ENCODE measurements around the gene PEX3. TPM values are rescaled to one million over a fixed set of nuclear protein-coding genes. Genes with fewer than 3 reads are reported as not detected.
"Not testable (repeated sequence)": the region's sequence is repeated elsewhere in the genome, so short reads cannot be mapped to it uniquely, and the experiment has no call there.

The PEX3 gene
- total RNA-seq, 8 experiments from 2014 or later, result 11.0 to 33.5 (median 20.7) TPM

DNA sequence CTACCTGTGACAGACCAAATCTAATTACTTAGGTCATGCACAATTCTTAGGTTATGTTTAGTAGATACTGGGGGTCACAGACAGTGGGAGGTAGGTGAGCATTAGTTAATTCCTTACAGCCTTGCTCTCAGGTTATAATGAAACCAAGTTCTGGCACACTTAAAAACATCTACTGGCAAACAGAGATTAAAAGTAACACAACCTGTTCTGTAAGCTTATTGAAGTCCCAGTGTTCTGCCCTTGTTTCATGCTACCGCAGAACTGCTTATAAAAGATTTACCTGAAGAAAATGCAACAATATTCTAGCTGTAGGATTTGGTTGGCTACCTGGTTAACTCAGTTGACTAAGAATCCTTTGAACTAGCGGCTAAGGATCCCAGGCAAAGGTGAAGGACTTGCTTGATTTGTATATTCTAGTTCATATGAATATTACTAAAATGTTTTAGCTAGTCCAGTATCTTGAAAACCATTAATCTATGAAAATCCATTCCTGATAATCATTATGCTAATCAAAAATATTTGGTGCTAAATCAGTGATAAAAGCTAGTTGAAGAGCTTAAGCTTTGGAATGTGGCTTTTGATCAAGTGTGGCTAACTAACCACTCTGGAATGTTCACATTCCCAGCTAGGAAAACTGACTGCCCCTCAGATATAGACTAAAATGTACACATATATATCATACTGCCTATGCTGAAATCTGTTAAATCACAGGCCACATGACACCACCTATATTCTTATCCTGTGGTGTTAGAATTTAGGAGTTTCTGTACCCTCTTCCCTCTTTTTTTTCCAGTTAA lies 7.2 kb downstream of the PEX3 start:
- Histone ChIP-seq H3K4me3 (no peak overlapping the region), H3K27ac (no peak overlapping the region), H3K4me1 (replicated peaks in 1 of 2) (no peaks in the 10 kb centered on the region)
- 0 to 100% (median 69%) methylated on average over 1 to 2 of the region's 2 CpGs for WGBS, 10 experiments
- no peak for ATAC-seq (replicated peaks in 6 of 8)
- in situ Hi-C loops (cut with MboI; ENCODE audit: low pct_unique_long_range_greater_than_20kb in 2 of 9, low sequenced_read_pairs in 9 of 9, unreplicated experiment in 9 of 9), result no loop called here

DNA sequence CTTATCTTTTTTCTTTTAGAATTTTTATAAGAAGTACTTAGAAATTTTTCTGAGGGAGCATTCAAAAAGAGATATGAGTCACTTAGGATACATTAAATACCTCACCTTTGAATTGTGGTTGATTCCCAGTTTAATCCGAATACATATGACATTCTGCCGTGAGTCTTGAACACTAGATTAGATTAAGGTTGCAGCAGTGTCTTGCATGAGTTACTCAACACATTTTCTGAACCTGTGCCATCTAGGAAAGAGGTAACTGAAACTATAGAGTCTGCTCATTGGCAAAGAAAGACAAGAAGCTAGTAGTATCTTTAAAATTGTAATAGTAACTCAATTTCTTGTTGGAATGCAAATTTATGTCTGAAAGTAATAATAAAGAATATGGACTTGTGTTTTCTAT lies 14.9 kb downstream of the PEX3 start:
- ATAC-seq (replicated peaks in 6 of 8), result no peak
- Histone ChIP-seq H3K4me1 (replicated peaks in 1 of 2) (no peaks in the 10 kb centered on the region), H3K4me3 (no peak overlapping the region), H3K27ac (no peak overlapping the region)
- in situ Hi-C loops (cut with MboI; ENCODE audit: low pct_unique_long_range_greater_than_20kb in 2 of 9, low sequenced_read_pairs in 9 of 9, unreplicated experiment in 9 of 9), result no loop called here
- WGBS, 10 experiments, result 83 to 100% (median 100%) methylated on average over 1 to 2 of the region's 2 CpGs

DNA sequence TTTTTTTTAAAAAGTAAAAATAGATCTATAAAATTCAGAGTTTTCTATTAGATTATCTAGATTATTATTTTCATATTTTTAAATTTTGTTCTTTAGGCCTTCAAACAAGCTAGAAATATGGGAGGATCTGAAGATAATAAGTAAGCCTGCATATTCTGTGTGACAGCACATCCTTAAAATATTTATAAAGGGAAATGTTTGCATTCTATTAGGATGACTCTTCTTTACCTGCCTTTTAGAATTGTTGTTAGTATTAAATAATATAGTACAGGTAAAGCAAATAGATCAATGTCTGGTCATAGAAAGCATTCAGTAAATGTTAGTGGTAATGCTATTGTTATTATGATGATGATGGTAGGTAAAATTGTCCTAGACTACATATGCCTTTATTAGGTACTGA lies 17.4 kb downstream of the PEX3 start:
- ATAC-seq (replicated peaks in 6 of 8), result no peak
- in situ Hi-C loops (cut with MboI; ENCODE audit: low pct_unique_long_range_greater_than_20kb in 2 of 9, low sequenced_read_pairs in 9 of 9, unreplicated experiment in 9 of 9), result no loop called here

DNA sequence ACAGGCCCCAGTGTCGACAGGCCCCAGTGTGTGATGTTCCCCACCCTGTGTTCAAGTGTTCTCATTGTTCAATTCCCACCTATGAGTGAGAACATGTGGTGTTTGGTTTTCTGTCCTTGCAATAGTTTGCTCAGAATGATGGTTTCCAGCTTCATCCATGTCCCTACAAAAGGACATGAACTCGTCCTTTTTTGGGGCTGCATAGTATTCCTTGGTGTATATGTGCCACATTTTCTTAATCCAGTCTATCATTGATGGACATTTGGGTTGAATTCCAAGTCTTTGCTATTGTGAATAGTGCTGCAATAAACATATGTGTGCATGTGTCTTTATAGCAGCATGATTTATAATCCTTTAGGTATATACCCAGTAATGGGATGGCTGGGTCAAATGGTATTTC lies 18.2 kb downstream of the PEX3 start:
- H3K27ac ChIP-seq; ATAC-seq (replicated peaks in 6 of 8); H3K4me3 ChIP-seq; in situ Hi-C loops (cut with MboI; ENCODE audit: low pct_unique_long_range_greater_than_20kb in 2 of 9, low sequenced_read_pairs in 9 of 9, unreplicated experiment in 9 of 9); H3K4me1 ChIP-seq (replicated peaks in 1 of 2): not testable (repeated sequence)
- 100% methylated on average over 1 of the region's 2 CpGs; no CpG with 5 or more reads in 9 of the 10 experiments for WGBS, 10 experiments

More for the DNA sequence above, 17.4 kb downstream of the PEX3 start:
- no peak overlapping the region for H3K4me3 ChIP-seq
- no peak overlapping the region for H3K27ac ChIP-seq
- H3K4me1 ChIP-seq (replicated peaks in 1 of 2), result no peaks in the 10 kb centered on the region

DNA sequence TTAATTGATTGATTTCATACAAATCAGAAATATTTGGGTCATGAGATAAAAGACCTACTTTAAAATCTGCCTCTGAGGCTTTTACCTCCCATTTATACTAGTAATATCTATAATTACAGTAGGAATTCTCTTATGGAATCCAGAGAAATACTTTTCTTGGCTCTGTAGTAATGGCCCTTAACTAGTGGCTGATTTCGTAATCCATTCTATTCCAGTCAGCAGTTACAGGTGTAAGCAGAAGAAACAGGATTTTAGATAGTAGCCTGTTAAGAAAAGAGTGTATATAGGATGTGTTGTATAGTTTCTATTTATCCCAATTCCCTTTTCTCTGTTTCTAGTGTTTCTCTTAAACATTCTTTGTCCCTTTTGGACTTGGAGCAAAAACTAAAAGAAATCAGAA lies 21.2 kb downstream of the PEX3 start:
- 83 to 100% (median 95%) methylated on average over 1 of the region's 1 CpG for WGBS, 10 experiments
- H3K27ac ChIP-seq, result no peak overlapping the region
- no peak overlapping the region for H3K4me3 ChIP-seq
- in situ Hi-C loops (cut with MboI; ENCODE audit: low pct_unique_long_range_greater_than_20kb in 2 of 9, low sequenced_read_pairs in 9 of 9, unreplicated experiment in 9 of 9), result no loop called here
- no peaks in the 10 kb centered on the region for H3K4me1 ChIP-seq (replicated peaks in 1 of 2)
- ATAC-seq (replicated peaks in 6 of 8), result no peak

DNA sequence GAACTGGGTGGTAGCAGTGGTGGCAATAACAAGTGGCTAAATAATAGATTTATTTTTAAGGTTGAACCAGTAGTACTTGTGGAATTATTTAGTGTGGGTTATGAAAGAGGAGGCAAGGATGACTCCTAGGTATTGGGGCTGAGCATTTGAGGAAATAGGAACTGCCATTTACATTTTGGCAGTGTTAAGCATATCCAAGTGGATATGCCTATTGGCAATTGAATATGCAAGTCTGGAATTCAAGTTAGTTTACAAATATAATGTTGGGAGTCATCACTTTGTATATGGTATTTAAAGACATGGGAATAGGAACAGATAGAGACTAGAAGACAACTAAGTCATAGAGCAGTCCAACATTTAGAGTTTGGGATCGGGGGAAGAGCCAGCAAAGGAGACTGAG lies 25.9 kb downstream of the PEX3 start:
- in situ Hi-C loops (cut with MboI; ENCODE audit: low pct_unique_long_range_greater_than_20kb in 2 of 9, low sequenced_read_pairs in 9 of 9, unreplicated experiment in 9 of 9), result no loop called here
- Histone ChIP-seq H3K27ac (no peak overlapping the region), H3K4me3 (no peak overlapping the region), H3K4me1 (replicated peaks in 1 of 2) (no peaks in the 10 kb centered on the region)
- whole genome bisulfite sequencing, 10 experiments, result 40 to 100% (median 78%) methylated on average over 1 of the region's 1 CpG; no CpG with 5 or more reads in 3 of the 10 experiments
- peak in 3 of 8 experiments; percentile 81 to 95 (median 92) for ATAC-seq (replicated peaks in 6 of 8)

DNA sequence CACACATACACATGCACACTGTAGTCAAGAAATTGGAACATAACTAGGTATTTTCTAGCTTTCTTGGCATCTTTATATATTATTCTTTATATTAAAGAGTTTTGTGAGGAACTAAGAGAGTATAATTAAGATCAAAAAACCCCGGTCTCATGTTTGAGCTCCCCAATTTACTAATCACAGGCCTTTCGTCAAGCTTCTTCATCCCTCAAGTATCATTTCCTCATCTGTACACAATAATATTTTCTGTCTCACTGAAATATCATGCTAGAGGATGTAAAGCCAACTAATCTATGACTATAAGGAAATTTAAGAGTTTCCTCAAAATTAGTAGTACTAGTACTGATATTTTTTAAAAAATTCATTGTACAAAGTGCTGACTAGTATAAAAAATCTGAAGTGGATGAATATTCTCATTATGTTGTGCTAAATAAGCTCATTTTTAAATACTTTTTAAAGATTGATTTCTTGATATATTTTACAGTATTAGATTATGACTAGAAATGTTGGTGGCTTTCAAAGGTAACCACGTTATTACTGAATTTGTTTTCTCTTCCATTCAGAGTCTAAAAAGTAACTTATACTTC lies 28.0 kb downstream of the PEX3 start:
- in situ Hi-C loops (cut with MboI; ENCODE audit: low pct_unique_long_range_greater_than_20kb in 2 of 9, low sequenced_read_pairs in 9 of 9, unreplicated experiment in 9 of 9), result no loop called here
- Histone ChIP-seq H3K4me1 (replicated peaks in 1 of 2) (no peaks in the 10 kb centered on the region), H3K27ac (no peak overlapping the region), H3K4me3 (no peak overlapping the region)
- ATAC-seq (replicated peaks in 6 of 8), result no peak
- WGBS, 10 experiments, result 90 to 100% (median 97%) methylated on average over 1 to 3 of the region's 3 CpGs; no CpG with 5 or more reads in 1 of the 10 experiments

DNA sequence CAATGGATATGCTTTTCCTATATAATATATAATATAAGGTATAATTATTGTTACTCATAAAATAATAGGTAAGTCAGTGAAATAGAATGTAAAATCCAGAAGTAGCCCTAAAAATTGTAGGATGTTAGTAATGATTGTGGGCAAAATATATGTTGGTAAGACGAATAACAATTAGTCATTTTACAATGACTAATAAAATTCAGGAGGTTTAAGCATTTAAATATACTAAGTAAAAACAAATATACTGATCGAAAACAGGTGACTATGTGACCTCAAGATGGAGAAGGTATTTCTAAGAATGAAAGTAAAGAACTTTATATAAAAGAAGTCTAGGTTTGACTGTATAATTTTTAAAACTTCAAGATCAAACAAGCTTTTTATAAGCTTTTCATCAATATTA lies 32.0 kb downstream of the PEX3 start:
- 52 to 100% (median 95%) methylated on average over 2 of the region's 2 CpGs; no CpG with 5 or more reads in 1 of the 10 experiments for WGBS, 10 experiments
- H3K4me1 ChIP-seq (replicated peaks in 1 of 2), result no peaks in the 10 kb centered on the region
- no peak overlapping the region for H3K27ac ChIP-seq
- H3K4me3 ChIP-seq, result no peak overlapping the region
- ATAC-seq (replicated peaks in 6 of 8), result no peak
- in situ Hi-C loops (cut with MboI; ENCODE audit: low pct_unique_long_range_greater_than_20kb in 2 of 9, low sequenced_read_pairs in 9 of 9, unreplicated experiment in 9 of 9), result no loop called here

DNA sequence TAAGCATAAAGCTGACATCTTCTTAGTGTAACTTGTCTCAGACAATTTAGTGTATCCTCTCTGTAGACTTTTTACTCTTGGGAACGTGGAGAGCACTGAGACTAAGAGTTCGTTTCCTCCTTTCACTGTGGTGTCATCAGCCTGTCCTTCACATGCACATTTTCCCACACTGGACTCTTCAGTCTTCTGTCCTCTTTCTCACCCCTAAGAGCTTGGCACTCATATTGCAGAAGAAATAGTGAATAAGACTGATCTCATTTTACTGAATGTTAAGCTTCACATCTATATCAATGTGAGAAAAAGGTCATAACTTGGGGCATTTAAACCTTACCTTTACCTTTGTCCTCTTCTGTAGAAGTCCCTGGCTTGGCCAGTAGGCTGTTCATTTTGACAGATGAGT lies 35.4 kb downstream of the PEX3 start:
- WGBS, 10 experiments, result 57 to 100% (median 83%) methylated on average over 1 to 2 of the region's 2 CpGs; no CpG with 5 or more reads in 5 of the 10 experiments
- in situ Hi-C loops (cut with MboI; ENCODE audit: low pct_unique_long_range_greater_than_20kb in 2 of 9, low sequenced_read_pairs in 9 of 9, unreplicated experiment in 9 of 9), result no loop called here

DNA sequence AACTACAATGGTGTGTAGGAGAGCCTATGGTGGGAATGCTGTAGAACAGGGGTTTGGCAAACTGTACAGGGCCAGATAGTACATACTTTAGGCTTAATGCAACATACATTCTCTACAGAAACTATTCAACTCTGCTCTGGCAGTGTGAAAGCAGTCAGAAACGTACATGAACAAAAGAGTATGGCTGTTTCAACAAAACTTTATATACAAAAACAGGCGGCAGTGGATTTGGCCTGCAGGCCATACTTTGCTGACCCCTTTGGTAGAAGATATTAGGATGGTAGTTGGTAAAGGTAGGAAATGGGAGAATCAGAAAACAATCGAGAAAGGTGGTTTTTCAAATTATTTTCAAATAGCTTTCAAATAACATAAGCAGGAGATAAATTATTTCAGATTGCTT lies 36.1 kb downstream of the PEX3 start:
- 79 to 94% (median 90%) methylated on average over 2 to 3 of the region's 3 CpGs; no CpG with 5 or more reads in 1 of the 10 experiments for WGBS, 10 experiments
- in situ Hi-C loops (cut with MboI; ENCODE audit: low pct_unique_long_range_greater_than_20kb in 2 of 9, low sequenced_read_pairs in 9 of 9, unreplicated experiment in 9 of 9), result no loop called here
- Histone ChIP-seq H3K4me1 (replicated peaks in 1 of 2) (no peaks in the 10 kb centered on the region), H3K4me3 (no peak overlapping the region), H3K27ac (no peak overlapping the region)
- ATAC-seq (replicated peaks in 6 of 8), result no peak

More for the DNA sequence above, 35.4 kb downstream of the PEX3 start:
- no peak overlapping the region for H3K27ac ChIP-seq
- no peak overlapping the region for H3K4me3 ChIP-seq
- no peaks in the 10 kb centered on the region for H3K4me1 ChIP-seq (replicated peaks in 1 of 2)
- ATAC-seq (replicated peaks in 6 of 8), result no peak

DNA sequence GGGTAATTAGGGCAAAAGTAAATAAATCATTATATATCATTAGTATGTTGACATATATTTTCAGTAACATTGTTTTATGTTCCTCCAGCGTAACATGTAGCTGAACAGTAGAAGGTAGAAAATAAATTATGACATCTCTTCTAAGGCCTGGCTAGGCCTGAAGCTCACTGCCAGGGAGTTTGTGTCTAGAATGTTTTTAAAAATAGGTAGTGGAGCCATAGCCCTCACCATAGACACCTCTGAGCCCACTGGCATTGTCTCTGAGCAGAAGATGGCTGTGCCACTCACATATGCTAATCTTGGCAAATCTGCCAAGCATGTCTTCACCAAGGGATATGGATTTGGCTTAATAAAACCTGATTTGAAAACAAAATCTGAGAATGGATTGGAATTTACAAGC lies 39.6 kb downstream of the PEX3 start:
- Histone ChIP-seq H3K4me1 (replicated peaks in 1 of 2) (no peaks in the 10 kb centered on the region), H3K27ac (no peak overlapping the region), H3K4me3 (no peak overlapping the region)
- in situ Hi-C loops (cut with MboI; ENCODE audit: low pct_unique_long_range_greater_than_20kb in 2 of 9, low sequenced_read_pairs in 9 of 9, unreplicated experiment in 9 of 9), result no loop called here
- no peak for ATAC-seq (replicated peaks in 6 of 8)
- WGBS, 10 experiments, result 80 to 100% (median 100%) methylated on average over 1 of the region's 1 CpG; no CpG with 5 or more reads in 4 of the 10 experiments

DNA sequence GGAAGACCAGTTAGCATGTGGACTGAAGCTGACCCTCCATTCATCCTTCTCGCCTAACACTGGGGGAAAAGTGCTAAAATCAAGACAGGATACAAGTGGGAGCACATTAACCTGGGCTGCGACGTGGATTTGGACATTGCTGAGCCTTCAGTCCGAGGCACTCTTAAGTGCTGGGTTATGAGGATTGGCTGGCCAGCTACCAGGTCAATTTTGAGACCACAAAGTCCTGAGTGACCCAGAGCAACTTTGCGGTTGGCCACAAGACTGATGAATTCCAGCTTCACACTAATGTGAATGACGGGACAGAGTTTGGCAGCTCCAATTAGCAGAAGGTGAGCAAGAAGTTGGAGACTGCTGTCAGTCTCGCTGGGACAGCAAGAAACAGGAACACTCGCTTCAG lies 40.2 kb downstream of the PEX3 start:
- in situ Hi-C loops (cut with MboI; ENCODE audit: low pct_unique_long_range_greater_than_20kb in 2 of 9, low sequenced_read_pairs in 9 of 9, unreplicated experiment in 9 of 9), result no loop called here
- ATAC-seq (replicated peaks in 6 of 8), result no peak
- WGBS, 10 experiments, result 80 to 100% (median 92%) methylated on average over 1 to 8 of the region's 8 CpGs; no CpG with 5 or more reads in 1 of the 10 experiments

DNA sequence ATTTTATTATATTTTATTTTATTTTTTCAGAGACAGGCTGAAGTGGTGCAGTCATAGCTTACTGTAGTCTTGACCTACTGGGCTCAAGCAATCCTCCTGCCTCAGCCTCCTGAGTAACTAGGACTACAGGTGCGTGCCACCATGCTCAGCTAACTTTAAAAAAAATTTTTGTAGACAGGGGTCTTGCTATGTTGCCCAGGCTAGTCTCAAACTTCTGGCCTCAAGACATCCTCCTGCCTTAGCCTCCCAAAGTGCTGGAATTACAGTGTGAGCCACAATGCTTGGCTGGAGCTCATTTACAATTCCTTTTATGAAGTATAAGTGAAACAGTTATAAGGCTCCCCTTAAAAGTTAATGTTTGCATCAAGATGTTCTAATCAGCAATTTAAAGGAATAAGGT lies 46.4 kb downstream of the PEX3 start:
- no peak overlapping the region for H3K4me3 ChIP-seq
- no peaks in the 10 kb centered on the region for H3K4me1 ChIP-seq (replicated peaks in 1 of 2)
- no peak overlapping the region for H3K27ac ChIP-seq
- in situ Hi-C loops (cut with MboI; ENCODE audit: low pct_unique_long_range_greater_than_20kb in 2 of 9, low sequenced_read_pairs in 9 of 9, unreplicated experiment in 9 of 9), result no loop called here
- WGBS, 10 experiments, result 91 to 100% (median 100%) methylated on average over 1 of the region's 1 CpG; no CpG with 5 or more reads in 7 of the 10 experiments
- ATAC-seq (replicated peaks in 6 of 8), result no peak

More for the DNA sequence above, 40.2 kb downstream of the PEX3 start:
- no peaks in the 10 kb centered on the region for H3K4me1 ChIP-seq (replicated peaks in 1 of 2)
- H3K27ac ChIP-seq, result no peak overlapping the region
- no peak overlapping the region for H3K4me3 ChIP-seq

DNA sequence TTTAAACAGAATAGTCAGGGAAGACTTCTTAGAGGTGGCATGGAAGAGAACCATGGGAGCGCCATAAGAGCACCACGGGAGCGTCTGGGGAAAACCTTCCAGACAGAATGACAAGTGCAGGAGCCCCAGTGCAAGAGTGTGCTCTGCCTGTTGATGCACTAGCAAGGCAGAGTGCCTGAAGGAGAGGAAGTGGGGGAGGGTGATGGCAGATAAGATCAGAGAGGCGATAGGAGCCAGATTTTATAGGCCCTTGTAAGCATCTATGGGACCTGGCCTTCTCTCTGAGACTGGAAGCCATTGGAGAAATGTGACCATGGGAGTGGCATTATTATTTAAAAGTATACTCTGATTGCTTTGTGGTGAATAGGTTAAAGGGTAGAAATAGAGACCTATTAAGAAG lies 47.8 kb downstream of the PEX3 start:
- in situ Hi-C loops (cut with MboI; ENCODE audit: low pct_unique_long_range_greater_than_20kb in 2 of 9, low sequenced_read_pairs in 9 of 9, unreplicated experiment in 9 of 9), result no loop called here

More for the DNA sequence above, 47.8 kb downstream of the PEX3 start:
- no peaks in the 10 kb centered on the region for H3K4me1 ChIP-seq (replicated peaks in 1 of 2)
- no peak overlapping the region for H3K27ac ChIP-seq
- no peak for ATAC-seq (replicated peaks in 6 of 8)
- H3K4me3 ChIP-seq, result no peak overlapping the region
- WGBS, 10 experiments, result 87 to 100% (median 96%) methylated on average over 1 to 4 of the region's 4 CpGs; no CpG with 5 or more reads in 3 of the 10 experiments
